GM12878 (cell line): ENCODE data around the gene AKAP13. TPM values are rescaled to one million over a fixed set of nuclear protein-coding genes. Genes with fewer than 3 reads are reported as not detected.

Experiments
- BHLHE40 ChIP-seq, 2 experiments: fragments of 450-650 bp in 1 of 2; IDR thresholded peaks; 2 replicates each; pipeline ENCODE4 v1.6.1; 2011 to 2017; ENCODE audit warnings: low read depth in 2 of 2, borderline replicate concordance in 1 of 2, improper control_type of control experiment in 1 of 2, low read length in 1 of 2, mild to moderate bottlenecking in 1 of 2
- BRCA1 ChIP-seq: IDR thresholded peaks from 2 replicates; pipeline ENCODE4 v1.6.1; 2011; ENCODE audit warnings: low read depth, low read length, improper control_type of control experiment
- CHD2 ChIP-seq: IDR thresholded peaks from 2 replicates; pipeline ENCODE4 v1.6.1; 2011; ENCODE audit warnings: low read depth, low read length, improper control_type of control experiment, borderline replicate concordance
- CREB1 ChIP-seq: IDR thresholded peaks from 2 replicates; pipeline ENCODE4 v1.6.1; 2012; ENCODE audit warnings: low read depth, mild to moderate bottlenecking, inconsistent platforms
- CTCF ChIP-seq, 3 experiments: IDR thresholded peaks in 2 of 3; conservative IDR thresholded peaks in 1 of 3; 2 replicates each; pipeline ENCODE4 v1.5.1; 2011; ENCODE audit warnings: low read depth in 3 of 3, low read length in 3 of 3, mild to moderate bottlenecking in 3 of 3, control low read depth in 2 of 3, moderate library complexity in 2 of 3, inconsistent platforms in 1 of 3, mixed read lengths in 1 of 3; ENCODE audit not compliant: control insufficient read depth in 2 of 3, insufficient read depth in 1 of 3; ENCODE audit errors: extremely low read depth in 1 of 3
- EED ChIP-seq: sonication (generic); IDR thresholded peaks from 2 replicates; pipeline ENCODE4 v1.6.1; 2016; ENCODE audit warnings: antibody characterized with exemption, low read depth
- ELK1 ChIP-seq: IDR thresholded peaks from 2 replicates; pipeline ENCODE4 v1.6.1; 2012; ENCODE audit warnings: low read depth, low read length, improper control_type of control experiment
- JUNB ChIP-seq: IDR thresholded peaks from 2 replicates; pipeline ENCODE4 v1.6.1; 2016; ENCODE audit warnings: antibody characterized with exemption, mild to moderate bottlenecking
- JUND ChIP-seq: IDR thresholded peaks from 2 replicates; pipeline ENCODE4 v1.6.1; 2012; ENCODE audit warnings: low read depth, mild to moderate bottlenecking, low read length, improper control_type of control experiment, moderate library complexity
- MEF2A ChIP-seq: IDR thresholded peaks from 2 replicates; pipeline ENCODE4 v1.6.1; 2011; ENCODE audit warnings: low read depth, mild to moderate bottlenecking, low read length, moderate library complexity; ENCODE audit not compliant: insufficient read depth
- MEF2B ChIP-seq: fragments of 450-650 bp; IDR thresholded peaks from 2 replicates; pipeline ENCODE4 v1.6.1; 2018; ENCODE audit warnings: mild to moderate bottlenecking, moderate library complexity; ENCODE audit not compliant: partially characterized antibody, poor library complexity, severe bottlenecking
- NBN ChIP-seq: fragments of 450-650 bp; IDR thresholded peaks from 2 replicates; pipeline ENCODE4 v1.6.1; 2016
- NFIC ChIP-seq: IDR thresholded peaks from 2 replicates; pipeline ENCODE4 v1.6.1; 2012; ENCODE audit warnings: low read depth, mild to moderate bottlenecking, inconsistent platforms, low read length, moderate library complexity
- RCOR1 ChIP-seq: conservative IDR thresholded peaks from 2 replicates; pipeline ENCODE4 v1.6.1; 2012; ENCODE audit warnings: low read depth, low read length, improper control_type of control experiment
- SMAD1 ChIP-seq: fragments of 450-650 bp; IDR thresholded peaks from 2 replicates; pipeline ENCODE4 v1.6.1; 2018; ENCODE audit warnings: mild to moderate bottlenecking, low read depth; ENCODE audit not compliant: partially characterized antibody
- SMARCA5 ChIP-seq: fragments of 450-650 bp; IDR thresholded peaks from 2 replicates; pipeline ENCODE4 v1.6.1; 2017; ENCODE audit warnings: mild to moderate bottlenecking
- YBX1 ChIP-seq: fragments of 450-650 bp; IDR thresholded peaks from 2 replicates; pipeline ENCODE4 v1.6.1; 2016; ENCODE audit warnings: antibody characterized with exemption
- ZBTB40 ChIP-seq: fragments of 450-650 bp; IDR thresholded peaks from 2 replicates; pipeline ENCODE4 v1.6.1; 2016; ENCODE audit warnings: mild to moderate bottlenecking, moderate library complexity, borderline replicate concordance
- polyA plus RNA-seq, 11 experiments: library from polyadenylated mRNA; depleted of rRNA in 4 of 11; unstranded in 6 of 11; stranded (reverse) in 5 of 11; fragments of >200 nt; fragmentation: Nextera tagmentation in 4 of 11; fragmentation: Illumina TruSeq in 1 of 11; extraction: Ambion mirVana in 4 of 11; extraction: Trizol in 1 of 11; gene quantifications; 1 replicate in 1 of 11; 2 replicates in 10 of 11; pipeline versions ENCODE4 v1.2.1 to v1.2.3, GENCODE V29; 2011 to 2016; ENCODE audit warnings: inconsistent platforms in 2 of 11, missing spikeins in 2 of 11, low read depth in 1 of 11
- total RNA-seq, 4 experiments: library from RNA; depleted of rRNA in 3 of 4; stranded (reverse); fragments of >200 nt in 3 of 4; fragmentation: Illumina TruSeq in 1 of 4; extraction: Trizol in 1 of 4; gene quantifications; 2 replicates each; pipeline versions ENCODE4 v1.2.1 to v1.2.3, GENCODE V29; 2013 to 2021
- TF ChIP-seq, protein P1 (sequence below): IDR thresholded peaks from 2 replicates; pipeline ENCODE4 v1.6.1; 2011; ENCODE audit warnings: borderline replicate concordance, low read depth, mild to moderate bottlenecking, moderate library complexity, low read length; ENCODE audit not compliant: insufficient read depth, poor library complexity, severe bottlenecking
- TF ChIP-seq, protein P2 (sequence below): IDR thresholded peaks from 2 replicates; pipeline ENCODE4 v1.6.1; 2012; ENCODE audit warnings: low read depth, low read length, improper control_type of control experiment

The AKAP13 gene
- total and polyA plus RNA-seq, 10 of the 15 experiments (the other 5 are each of a cell fraction or from before 2014, with no cell fraction given) = 14.4 to 74.9 (median 55.1) TPM

- TF ChIP-seq, protein P1, sequence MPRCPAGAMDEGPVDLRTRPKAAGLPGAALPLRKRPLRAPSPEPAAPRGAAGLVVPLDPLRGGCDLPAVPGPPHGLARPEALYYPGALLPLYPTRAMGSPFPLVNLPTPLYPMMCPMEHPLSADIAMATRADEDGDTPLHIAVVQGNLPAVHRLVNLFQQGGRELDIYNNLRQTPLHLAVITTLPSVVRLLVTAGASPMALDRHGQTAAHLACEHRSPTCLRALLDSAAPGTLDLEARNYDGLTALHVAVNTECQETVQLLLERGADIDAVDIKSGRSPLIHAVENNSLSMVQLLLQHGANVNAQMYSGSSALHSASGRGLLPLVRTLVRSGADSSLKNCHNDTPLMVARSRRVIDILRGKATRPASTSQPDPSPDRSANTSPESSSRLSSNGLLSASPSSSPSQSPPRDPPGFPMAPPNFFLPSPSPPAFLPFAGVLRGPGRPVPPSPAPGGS = peak; percentile 88
- TF ChIP-seq ELK1 (0 out of 2 replicates have a peak, but pooled peaks have one; percentile 48), RCOR1 (0 out of 2 replicates have a peak, but pooled peaks have one; percentile 39), MEF2A (peak; percentile 84), NBN (peak; percentile 72; the same call in 1 of the 2 replicates), EED (peak; percentile 97), ZBTB40 (no peak), JUNB (peak; percentile 88), SMARCA5 (peak; percentile 54; the same call in 1 of the 2 replicates), CREB1 (peak; percentile 44), JUND (peak; percentile 53; the same call in 1 of the 2 replicates), CHD2 (peak; percentile 50; the same call in 1 of the 2 replicates), BRCA1 (no peak), CTCF (IDR thresholded peaks at IDR 0.05 in 2 of 3, conservative IDR thresholded peaks at IDR 0.05 in 1 of 3; ENCODE audit: control insufficient read depth in 2 of 3, extremely low read depth in 1 of 3, insufficient read depth in 1 of 3, low read depth in 3 of 3, low read length in 3 of 3) (peak; percentile 89 to 99 (median 96)), YBX1 (no peak), BHLHE40 (IDR thresholded peaks at IDR 0.05; ENCODE audit: borderline replicate concordance in 1 of 2, low read depth in 2 of 2, low read length in 1 of 2) (peak in 1 of 2 experiments; percentile 74; a peak in 1 of 4 replicates), MEF2B (peak; percentile 65), NFIC (peak; percentile 58; the same call in 1 of the 2 replicates), SMAD1 (no peak)
- TF ChIP-seq, protein P2, sequence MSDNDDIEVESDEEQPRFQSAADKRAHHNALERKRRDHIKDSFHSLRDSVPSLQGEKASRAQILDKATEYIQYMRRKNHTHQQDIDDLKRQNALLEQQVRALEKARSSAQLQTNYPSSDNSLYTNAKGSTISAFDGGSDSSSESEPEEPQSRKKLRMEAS = no peak; the same call in 1 of the 2 replicates
Measured at GRCh38 chr15:85330901-85331588, 49.4 kb upstream of the AKAP13 start (continued).
